ENCODE measurements around the gene OR2V2.

OR2V2 gene

DNA sequence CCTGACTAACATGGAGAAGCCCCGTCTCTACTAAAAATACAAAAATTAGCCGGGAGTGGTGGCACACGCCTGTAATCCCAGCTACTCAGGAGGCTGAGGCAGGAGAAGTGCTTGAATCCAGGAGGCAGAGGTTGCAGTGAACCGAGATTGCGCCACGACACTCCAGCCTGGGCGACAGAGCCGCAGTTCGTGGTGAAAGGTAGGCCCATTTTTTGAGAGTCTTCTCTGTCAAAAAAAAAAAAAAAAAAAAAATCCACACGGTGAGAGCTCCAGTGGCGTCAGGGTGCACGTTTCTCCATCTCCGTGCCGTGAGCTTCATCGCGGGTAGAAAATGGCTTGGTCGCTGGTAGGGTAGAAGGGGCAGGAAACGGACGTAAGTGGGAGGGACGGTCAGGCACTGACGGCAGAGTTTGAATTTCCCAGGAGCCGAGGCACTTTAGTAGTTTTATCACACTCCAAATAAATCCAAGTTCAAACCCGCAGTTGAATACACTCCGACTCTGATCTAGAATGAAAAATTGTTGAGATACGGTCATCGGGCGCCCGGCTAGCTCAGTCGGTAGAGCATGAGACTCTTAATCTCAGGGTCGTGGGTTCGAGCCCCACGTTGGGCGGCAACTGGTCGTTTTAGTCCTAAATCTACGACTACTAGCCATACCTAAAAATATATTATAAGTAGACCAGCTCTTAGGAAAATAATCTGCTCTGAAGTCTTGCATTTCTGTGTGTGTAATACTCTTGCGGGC lies 60.0 kb downstream of the OR2V2 start:
- H3K27ac ChIP-seq (ENCODE audit: insufficient read depth in 1 of 2, low read depth in 1 of 2, low read length in 2 of 2, poor library complexity in 1 of 2, severe bottlenecking in 2 of 2) = peak overlapping the region in 1 of 2 experiments; percentile 60
- no peaks in the 10 kb centered on the region for H3K9me3 ChIP-seq (ENCODE audit: control extremely low read depth in 1 of 5, control insufficient read depth in 4 of 5, insufficient read depth in 2 of 5, low read depth in 1 of 5, low read length in 4 of 5)
- WGBS (ENCODE audit: insufficient coverage) = 0% methylated on average over 24 of the region's 36 CpGs
- H3K27me3 ChIP-seq (replicated peaks in 2 of 5; ENCODE audit: control insufficient read depth in 4 of 5, insufficient read depth in 5 of 5, low read length in 4 of 5) = peaks cover 0 to 34% (median 11%) of the 10 kb centered on the region in 5 experiments
- ChIA-PET CTCF (interaction anchor here (0.8 to 7.2 kb wide), 6 partner anchors 9 to 44 kb away, joined by 3 to 105 read pairs (median 7); partner anchors contain the start of gene TRIM41), POLR2A (interaction anchor here (0.6 to 3.0 kb wide), 5 partner anchors 9 to 19 kb away, joined by 4 to 16 read pairs (median 6); partner anchors contain the start of gene TRIM41)
- peaks cover 1 to 41% (median 34%) of the 10 kb centered on the region in 4 experiments for H3K4me1 ChIP-seq (ENCODE audit: control extremely low read depth in 1 of 4, control insufficient read depth in 4 of 4, insufficient read depth in 4 of 4, low read length in 3 of 4)
- H3K4me3 ChIP-seq (ENCODE audit: control insufficient read depth in 1 of 7, extremely low read depth in 1 of 7, insufficient read depth in 4 of 7, low read depth in 2 of 7, low read length in 6 of 7) = peak overlapping the region; percentile 38 to 83 (median 73)
- H3K36me3 ChIP-seq (ENCODE audit: control insufficient read depth in 4 of 4, insufficient read depth in 4 of 4, low read length in 3 of 4) = no peaks in the 10 kb centered on the region
- DNase-seq = peak; percentile 86 to 92 (median 91)

DNA sequence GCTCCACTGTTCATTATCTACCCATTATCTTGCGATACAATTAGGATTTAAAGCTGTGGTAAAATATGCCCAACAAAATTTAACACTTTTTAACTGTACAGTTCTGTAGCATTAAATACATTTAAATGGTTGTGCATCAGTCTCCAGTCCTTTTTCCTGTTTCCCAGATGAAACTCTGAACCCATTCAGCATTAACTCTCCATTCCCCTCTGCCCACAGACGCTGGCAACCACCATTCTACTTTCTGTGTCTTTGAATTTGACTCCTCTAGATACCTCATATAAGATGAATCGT lies 60.5 kb downstream of the OR2V2 start:
- POLR2A ChIA-PET = interaction anchor here (1.4 to 3.0 kb wide), 3 partner anchors 9 to 19 kb away, joined by 5 to 16 read pairs (median 8); partner anchors contain the start of gene TRIM41
- 70% methylated on average over 2 of the region's 3 CpGs for WGBS (ENCODE audit: insufficient coverage)
- Histone ChIP-seq H3K4me3 (ENCODE audit: control insufficient read depth in 1 of 7, extremely low read depth in 1 of 7, insufficient read depth in 4 of 7, low read depth in 2 of 7, low read length in 6 of 7) (peak overlapping the region in 3 of 7 experiments; percentile 65 to 83 (median 74)), H3K4me1 (ENCODE audit: control extremely low read depth in 1 of 4, control insufficient read depth in 4 of 4, insufficient read depth in 4 of 4, low read length in 3 of 4) (peaks cover 1 to 41% (median 34%) of the 10 kb centered on the region in 4 experiments), H3K36me3 (ENCODE audit: control insufficient read depth in 4 of 4, insufficient read depth in 4 of 4, low read length in 3 of 4) (no peaks in the 10 kb centered on the region), H3K27ac (ENCODE audit: insufficient read depth in 1 of 2, low read depth in 1 of 2, low read length in 2 of 2, poor library complexity in 1 of 2, severe bottlenecking in 2 of 2) (no peak overlapping the region), H3K27me3 (replicated peaks in 2 of 5; ENCODE audit: control insufficient read depth in 4 of 5, insufficient read depth in 5 of 5, low read length in 4 of 5) (peaks cover 0 to 32% (median 10%) of the 10 kb centered on the region in 5 experiments), H3K9me3 (ENCODE audit: control extremely low read depth in 1 of 5, control insufficient read depth in 4 of 5, insufficient read depth in 2 of 5, low read depth in 1 of 5, low read length in 4 of 5) (no peaks in the 10 kb centered on the region)
- no peak for DNase-seq
- CTCF ChIA-PET = interaction anchor here (0.8 to 7.2 kb wide), 7 partner anchors 9 to 44 kb away, joined by 3 to 105 read pairs (median 7); partner anchors contain the start of gene TRIM41
